Naive B cell (primary cell): ENCODE measurements around the gene MAGEA2B. TPM values are rescaled to one million over a fixed set of nuclear protein-coding genes. Genes with fewer than 3 reads are reported as not detected.
"Not testable (repeated sequence)": the region's sequence is repeated elsewhere in the genome, so short reads cannot be mapped to it uniquely, and the experiment has no call there.

Experiments used
- ATAC-seq, 2 donors: fragments of 150-1000 bp; cut with Tn5 transposase; 2 replicates each; pipeline ENCODE4 v1.10.0; 2021; ENCODE audit warnings: low read depth in 2 of 2, mild to moderate bottlenecking in 2 of 2, moderate library complexity in 2 of 2
- DNase-seq: peaks from one replicate; pipeline ENCODE4 v3.0.0; 2022
- H3K27ac Mint-ChIP-seq, 6 donors: one replicate each; pipeline ENCODE4 v1.8.0; 2020 to 2022; ENCODE audit warnings: mild to moderate bottlenecking in 6 of 6, mixed read lengths in 6 of 6, moderate library complexity in 5 of 6, inconsistent platforms in 2 of 6
- H3K27me3 Mint-ChIP-seq, 3 donors: one replicate each; pipeline ENCODE4 v1.8.0; 2021 to 2022; ENCODE audit warnings: mixed read lengths in 3 of 3, mild to moderate bottlenecking in 1 of 3
- H3K36me3 Mint-ChIP-seq, 2 donors: one replicate each; pipeline ENCODE4 v1.8.0; 2020 to 2022; ENCODE audit warnings: mixed read lengths in 2 of 2, inconsistent platforms in 1 of 2, mild to moderate bottlenecking in 1 of 2
- H3K4me1 Mint-ChIP-seq, 3 donors: one replicate each; pipeline ENCODE4 v1.8.0; 2020 to 2022; ENCODE audit warnings: mixed read lengths in 3 of 3, inconsistent platforms in 1 of 3, mild to moderate bottlenecking in 1 of 3, moderate library complexity in 1 of 3
- H3K4me3 Mint-ChIP-seq, 8 donors: one replicate each; pipeline ENCODE4 v1.8.0; 2020 to 2022; ENCODE audit warnings: mild to moderate bottlenecking in 8 of 8, mixed read lengths in 8 of 8, moderate library complexity in 8 of 8, inconsistent platforms in 2 of 8
- H3K9me3 Mint-ChIP-seq, 7 donors: one replicate each; pipeline ENCODE4 v1.8.0; 2020 to 2022; ENCODE audit warnings: mixed read lengths in 7 of 7, mild to moderate bottlenecking in 5 of 7, inconsistent platforms in 2 of 7, moderate library complexity in 1 of 7
- polyA plus RNA-seq, 6 donors: library from polyadenylated mRNA; unstranded; fragments of 300-500 nt; fragmentation: Illumina TruSeq; gene quantifications; one replicate each; pipeline ENCODE4 v1.2.3, GENCODE V29; 2021; ENCODE audit warnings: low read depth in 6 of 6

The MAGEA2B gene
- polyA plus RNA-seq, result not detected

- H3K4me3 Mint-ChIP-seq, H3K9me3 Mint-ChIP-seq, H3K27me3 Mint-ChIP-seq, ATAC-seq, H3K27ac Mint-ChIP-seq, H3K36me3 Mint-ChIP-seq, DNase-seq, H3K4me1 Mint-ChIP-seq: not testable (repeated sequence)
Observed at GRCh38 chrX:152713815-152714787, at the start of gene MAGEA2B. MAGEA2B (plus strand) TSS chrX:152714628; CDS start chrX:152717107, 2,479 bp downstream.

GRCh38 chrX:152674135-152674534 is 40.3 kb upstream of the MAGEA2B start:
- Mint-ChIP-seq H3K27me3 (peaks cover 0 to 4% (median 0%) of the 10 kb centered on the region in 3 donors), H3K4me1 (no peaks in the 10 kb centered on the region), H3K9me3 (peaks cover 0 to 10% (median 2%) of the 10 kb centered on the region in 7 donors), H3K27ac (no peak overlapping the region), H3K4me3 (no peak overlapping the region), H3K36me3 (no peaks in the 10 kb centered on the region)
- ATAC-seq, result no peak
- no peak for DNase-seq

GRCh38 chrX:152674652-152675051 is 39.8 kb upstream of the MAGEA2B start:
- H3K36me3 Mint-ChIP-seq, H3K27ac Mint-ChIP-seq, DNase-seq, H3K4me3 Mint-ChIP-seq, H3K9me3 Mint-ChIP-seq, ATAC-seq, H3K4me1 Mint-ChIP-seq, H3K27me3 Mint-ChIP-seq: not testable (repeated sequence)

GRCh38 chrX:152681012-152681411 is 33.4 kb upstream of the MAGEA2B start:
- not testable (repeated sequence) for H3K27ac Mint-ChIP-seq, H3K4me1 Mint-ChIP-seq, DNase-seq

GRCh38 chrX:152697952-152698931 is 16.2 kb upstream of the MAGEA2B start, which contains the start of gene MAGEA3:
MAGEA3 (plus strand) TSS chrX:152698794; CDS start chrX:152700833, 2,039 bp downstream.
- not testable (repeated sequence) for H3K9me3 Mint-ChIP-seq, H3K4me1 Mint-ChIP-seq, H3K27me3 Mint-ChIP-seq, H3K36me3 Mint-ChIP-seq, ATAC-seq, H3K27ac Mint-ChIP-seq, H3K4me3 Mint-ChIP-seq, DNase-seq

More at GRCh38 chrX:152681012-152681411, 33.4 kb upstream of the MAGEA2B start:
- not testable (repeated sequence) for H3K4me3 Mint-ChIP-seq, ATAC-seq, H3K36me3 Mint-ChIP-seq, H3K27me3 Mint-ChIP-seq, H3K9me3 Mint-ChIP-seq

- not testable (repeated sequence) for H3K36me3 Mint-ChIP-seq, H3K4me1 Mint-ChIP-seq, DNase-seq, ATAC-seq, H3K27me3 Mint-ChIP-seq, H3K27ac Mint-ChIP-seq, H3K4me3 Mint-ChIP-seq, H3K9me3 Mint-ChIP-seq
Observed at GRCh38 chrX:152700390-152700789, 14.0 kb upstream of the MAGEA2B start.

GRCh38 chrX:152706500-152706899 is 7.9 kb upstream of the MAGEA2B start:
- not testable (repeated sequence) for H3K27me3 Mint-ChIP-seq, ATAC-seq, H3K36me3 Mint-ChIP-seq, H3K27ac Mint-ChIP-seq, H3K4me3 Mint-ChIP-seq, DNase-seq, H3K4me1 Mint-ChIP-seq, H3K9me3 Mint-ChIP-seq

- H3K27ac Mint-ChIP-seq, H3K27me3 Mint-ChIP-seq, H3K4me3 Mint-ChIP-seq, DNase-seq, H3K9me3 Mint-ChIP-seq, H3K36me3 Mint-ChIP-seq, H3K4me1 Mint-ChIP-seq, ATAC-seq: not testable (repeated sequence)
Observed at GRCh38 chrX:152709173-152709572, 5.3 kb upstream of the MAGEA2B start, which contains the start of gene CSAG2. CSAG2 (minus strand) TSS chrX:152709273; CDS start chrX:152709112, 161 bp downstream.

GRCh38 chrX:152713195-152713594 is 1.2 kb upstream of the MAGEA2B start:
- H3K4me1 Mint-ChIP-seq, H3K4me3 Mint-ChIP-seq, H3K36me3 Mint-ChIP-seq, DNase-seq, H3K27me3 Mint-ChIP-seq, H3K27ac Mint-ChIP-seq, H3K9me3 Mint-ChIP-seq, ATAC-seq: not testable (repeated sequence)

GRCh38 chrX:152725409-152725808 is 11.0 kb downstream of the MAGEA2B start:
- Mint-ChIP-seq H3K9me3 (peaks cover 0 to 6% (median 2%) of the 10 kb centered on the region in 7 donors), H3K27ac (no peak overlapping the region), H3K4me1 (no peaks in the 10 kb centered on the region), H3K4me3 (no peak overlapping the region), H3K36me3 (no peaks in the 10 kb centered on the region), H3K27me3 (no peaks in the 10 kb centered on the region)
- ATAC-seq, result no peak
- DNase-seq, result no peak

GRCh38 chrX:152733261-152733975 is 19.0 kb downstream of the MAGEA2B start, which contains the start of the genes CSAG1 and MAGEA12:
CSAG1 (minus strand) TSS chrX:152733721; CDS start chrX:152732460, 1,261 bp downstream.
MAGEA12 (plus strand) TSS chrX:152733757; CDS start chrX:152736162, 2,405 bp downstream.
- ATAC-seq (no peak), DNase-seq (no peak)
- peaks cover 0 to 6% (median 0%) of the 10 kb centered on the region in 7 donors for H3K9me3 Mint-ChIP-seq

GRCh38 chrX:152734143-152734858 is 19.9 kb downstream of the MAGEA2B start:
- H3K4me1 Mint-ChIP-seq, H3K27ac Mint-ChIP-seq, H3K4me3 Mint-ChIP-seq, DNase-seq, H3K36me3 Mint-ChIP-seq, H3K9me3 Mint-ChIP-seq, ATAC-seq, H3K27me3 Mint-ChIP-seq: not testable (repeated sequence)

More at GRCh38 chrX:152733261-152733975, 19.0 kb downstream of the MAGEA2B start, which contains the start of the genes CSAG1 and MAGEA12:
- H3K4me1 Mint-ChIP-seq, result no peaks in the 10 kb centered on the region
- peaks cover 0 to 4% (median 0%) of the 10 kb centered on the region in 3 donors for H3K27me3 Mint-ChIP-seq
- H3K36me3 Mint-ChIP-seq, result no peaks in the 10 kb centered on the region
- no peak within 1 kb of the TSS for H3K4me3 Mint-ChIP-seq
- H3K27ac Mint-ChIP-seq, result no peak within 1 kb of the TSS
